ENCODE data around the gene YY1AP1.

DNA sequence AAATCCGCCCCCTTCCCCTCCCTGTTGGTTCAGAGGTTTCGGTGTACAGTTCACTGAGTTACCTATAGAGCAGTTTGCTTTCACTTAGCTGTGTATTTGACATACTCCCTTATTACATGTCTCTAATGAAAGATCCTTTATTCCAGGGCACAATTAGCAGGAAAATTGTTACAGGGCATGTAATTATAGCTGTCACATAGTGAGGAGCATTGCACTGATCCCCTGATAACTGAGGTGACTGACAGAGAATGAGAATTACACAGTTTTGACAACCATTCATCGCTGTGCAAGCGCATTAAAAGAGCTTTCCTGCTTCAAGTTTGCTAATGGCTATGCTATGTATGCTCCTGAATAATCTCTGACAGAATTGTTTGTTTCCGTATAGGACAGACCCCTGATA, 27.2 kb upstream of the YY1AP1 start:
- no peak for TF ChIP-seq EZH2 (IDR thresholded peaks at IDR 0.05; ENCODE audit: low read length, missing control alignments)
- TF ChIP-seq, protein P1, sequence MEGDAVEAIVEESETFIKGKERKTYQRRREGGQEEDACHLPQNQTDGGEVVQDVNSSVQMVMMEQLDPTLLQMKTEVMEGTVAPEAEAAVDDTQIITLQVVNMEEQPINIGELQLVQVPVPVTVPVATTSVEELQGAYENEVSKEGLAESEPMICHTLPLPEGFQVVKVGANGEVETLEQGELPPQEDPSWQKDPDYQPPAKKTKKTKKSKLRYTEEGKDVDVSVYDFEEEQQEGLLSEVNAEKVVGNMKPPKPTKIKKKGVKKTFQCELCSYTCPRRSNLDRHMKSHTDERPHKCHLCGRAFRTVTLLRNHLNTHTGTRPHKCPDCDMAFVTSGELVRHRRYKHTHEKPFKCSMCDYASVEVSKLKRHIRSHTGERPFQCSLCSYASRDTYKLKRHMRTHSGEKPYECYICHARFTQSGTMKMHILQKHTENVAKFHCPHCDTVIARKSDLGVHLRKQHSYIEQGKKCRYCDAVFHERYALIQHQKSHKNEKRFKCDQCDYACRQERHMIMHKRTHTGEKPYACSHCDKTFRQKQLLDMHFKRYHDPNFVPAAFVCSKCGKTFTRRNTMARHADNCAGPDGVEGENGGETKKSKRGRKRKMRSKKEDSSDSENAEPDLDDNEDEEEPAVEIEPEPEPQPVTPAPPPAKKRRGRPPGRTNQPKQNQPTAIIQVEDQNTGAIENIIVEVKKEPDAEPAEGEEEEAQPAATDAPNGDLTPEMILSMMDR (conservative IDR thresholded peaks at IDR 0.05 in 1 of 2, IDR thresholded peaks at IDR 0.05 in 1 of 2; ENCODE audit: low read depth in 1 of 2, low read length in 2 of 2), result no peak

Measured in fibroblast of lung (primary cell).